Activated CD8-positive, alpha-beta memory T cell treated with anti-CD3 and anti-CD28 coated beads, Interleukin-2, amount 50 U/mL, for 24 hours (primary cell): ENCODE measurements around the gene CABP1.
"Not testable (repeated sequence)": the region's sequence is repeated elsewhere in the genome, so short reads cannot be mapped to it uniquely, and the experiment has no call there.

Experiments used
- DNase-seq: peaks from one replicate; pipeline ENCODE4 v3.0.0-alpha.2; 2020; ENCODE audit errors: extremely low read depth

CABP1 gene

DNA sequence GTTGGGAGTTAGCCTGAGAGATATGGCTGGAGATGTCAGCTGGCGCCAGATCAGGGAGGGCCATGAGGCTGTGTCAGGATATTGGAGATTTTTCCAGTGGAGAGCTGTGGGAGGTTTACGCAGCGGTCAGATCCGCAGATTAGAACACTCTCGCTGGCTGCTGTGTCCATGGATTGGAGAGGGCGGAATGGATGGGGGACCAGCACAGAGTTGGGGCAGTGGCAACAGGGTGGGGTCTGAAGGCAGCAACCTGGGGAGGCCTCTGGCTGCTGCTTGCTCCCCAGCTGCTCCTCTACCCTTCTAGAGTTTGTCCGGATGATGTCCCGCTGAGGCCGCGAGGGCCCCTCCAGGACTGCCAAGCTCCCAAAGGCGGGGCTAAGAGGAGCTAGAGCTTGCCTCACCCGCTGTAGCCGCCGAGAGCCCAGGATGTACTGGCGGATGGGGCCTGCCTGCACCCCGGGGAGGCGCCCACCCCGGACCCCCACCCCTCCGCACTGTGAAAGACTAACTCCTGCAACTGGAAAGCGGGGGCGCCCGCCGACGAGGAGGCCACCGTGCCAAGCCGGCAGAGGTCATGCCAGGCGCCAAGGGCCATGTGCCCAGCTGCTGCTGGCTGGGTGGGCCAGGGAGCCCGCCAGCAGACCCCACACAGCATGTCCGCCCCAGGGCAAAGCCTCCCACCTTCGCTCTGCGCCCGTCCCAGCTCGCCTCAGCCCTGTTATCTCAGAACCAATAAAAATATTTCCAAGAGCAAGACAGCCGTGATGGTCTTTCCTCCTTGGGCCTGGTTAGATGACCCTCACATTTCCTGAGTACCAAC is 26.4 kb downstream of the CABP1 start:
- no peak for DNase-seq

DNA sequence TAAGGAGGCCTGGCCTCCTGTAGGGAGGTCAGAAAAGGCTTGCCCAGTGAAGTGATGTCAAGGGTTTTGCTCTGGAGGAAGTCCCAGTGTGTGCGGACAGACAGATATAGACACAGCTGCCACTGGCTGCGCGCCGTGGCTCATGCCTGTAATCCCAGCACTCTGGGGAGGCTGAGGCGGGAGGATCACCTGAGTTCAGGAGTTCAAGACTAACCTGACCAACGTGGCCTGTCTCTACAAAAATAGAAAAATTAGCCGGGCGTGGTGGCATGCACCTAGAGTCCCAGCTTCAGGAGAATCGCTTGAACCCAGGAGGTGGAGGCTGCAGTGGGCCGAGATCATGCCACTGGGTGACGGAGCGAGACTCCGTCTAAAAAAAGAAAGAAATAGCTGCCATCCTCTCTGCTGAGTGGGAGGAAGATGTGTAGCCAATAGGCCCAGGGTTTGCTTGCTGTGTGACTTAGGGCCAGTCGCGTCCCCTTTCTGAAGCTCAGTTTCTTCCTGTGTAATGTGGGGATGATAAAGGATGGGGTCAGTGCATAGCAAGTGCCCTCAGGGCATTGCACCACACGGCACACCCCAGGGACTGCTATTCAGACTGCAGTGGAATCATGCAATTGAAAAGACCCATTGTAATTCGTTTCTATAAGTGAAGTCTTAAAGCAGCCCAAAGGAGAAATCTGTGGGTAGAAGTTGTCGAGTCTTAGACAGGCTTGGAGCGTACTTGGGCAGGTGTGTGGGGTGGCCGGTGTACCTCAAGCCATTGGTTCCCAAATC is 27.9 kb downstream of the CABP1 start:
- no peak for DNase-seq

DNA sequence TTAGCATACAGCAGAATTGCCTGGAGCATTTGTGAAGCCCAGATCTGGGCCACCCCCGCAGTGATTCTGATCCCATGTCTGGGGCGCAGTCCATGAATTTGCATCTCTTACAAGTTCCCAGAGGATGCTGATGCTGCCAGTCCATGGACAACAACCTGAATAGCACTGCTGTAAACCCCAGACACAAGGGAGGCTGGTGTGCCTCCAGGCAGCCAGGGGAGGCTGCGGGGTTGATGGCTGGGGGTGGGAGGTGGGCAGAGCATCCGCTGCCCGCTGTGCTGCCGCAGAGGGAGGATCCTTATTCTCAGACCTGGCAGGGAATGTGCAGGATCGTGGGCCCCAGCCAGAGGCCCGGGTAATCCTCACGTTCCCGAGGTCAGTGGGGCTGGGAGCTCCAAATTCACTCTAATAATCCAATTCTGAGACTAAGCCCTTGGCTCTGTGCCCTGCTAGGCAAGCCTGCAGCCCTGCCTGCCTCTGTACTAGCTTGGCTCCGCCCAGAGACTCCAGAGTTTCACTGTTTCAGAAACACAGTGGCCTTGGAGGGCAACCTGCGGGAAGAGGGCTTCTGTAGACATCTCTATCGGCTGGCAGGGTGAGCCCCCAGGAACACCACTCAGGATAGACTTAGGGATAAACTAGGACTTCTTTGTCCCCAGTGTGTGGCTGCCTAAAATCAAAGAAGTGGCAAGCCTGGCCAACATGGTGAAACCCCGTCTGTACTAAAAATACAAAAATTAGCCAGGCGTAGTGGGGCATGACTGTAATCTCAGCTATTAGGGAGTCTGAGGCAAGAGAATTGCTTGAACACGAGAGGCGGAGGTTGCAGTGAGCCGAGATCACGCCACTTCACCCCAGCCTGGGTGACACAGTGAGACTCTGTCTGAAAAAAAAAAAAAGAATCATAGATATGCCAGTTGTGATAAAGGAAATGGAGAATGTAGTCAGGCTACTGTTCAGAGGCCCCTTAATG is 28.7 kb downstream of the CABP1 start:
- no peak for DNase-seq

DNA sequence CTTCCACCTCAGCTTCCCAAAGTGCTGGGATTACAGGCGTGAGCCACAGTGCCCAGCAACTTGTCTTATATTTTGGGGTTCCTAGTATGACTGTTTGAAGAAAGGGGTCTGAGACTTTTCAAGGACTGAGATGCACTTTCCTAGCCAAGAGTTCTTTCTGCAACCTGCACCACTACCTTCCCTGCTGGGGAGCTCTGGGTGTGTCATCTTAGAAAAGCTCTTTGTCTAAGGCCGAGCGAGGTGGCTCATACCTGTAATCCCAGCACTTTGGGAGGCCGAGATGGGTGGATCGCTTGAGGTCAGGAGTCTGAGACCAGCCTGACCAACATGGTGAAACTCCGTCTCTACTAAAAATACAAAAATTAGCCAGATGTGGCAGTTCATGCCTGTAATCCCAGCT is 29.8 kb downstream of the CABP1 start:
- not testable (repeated sequence) for DNase-seq

DNA sequence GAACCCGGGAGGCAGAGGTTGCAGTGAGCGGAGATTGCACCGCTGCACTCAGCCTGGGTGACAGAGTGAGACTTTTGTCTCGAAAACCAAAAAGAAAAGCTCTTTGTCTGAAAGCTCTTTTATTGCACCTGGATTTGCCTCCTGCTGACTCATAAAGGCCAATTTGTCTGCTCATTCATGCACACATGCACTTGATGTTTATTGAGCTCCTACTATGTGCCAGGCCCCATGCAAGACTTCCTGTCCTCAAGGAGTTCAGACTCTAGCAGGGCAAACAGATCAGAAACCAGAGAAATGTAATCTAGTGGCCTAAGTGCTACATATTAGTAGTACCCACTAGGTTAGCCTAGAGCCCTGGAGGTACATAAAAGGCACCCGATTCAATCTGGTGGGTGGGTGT is 30.2 kb downstream of the CABP1 start:
- DNase-seq: no peak

- no peak for DNase-seq
Observed at GRCh38 chr12:120674097-120674636, 33.7 kb downstream of the CABP1 start.

GRCh38 chr12:120677765-120678473 is 37.5 kb downstream of the CABP1 start:
- DNase-seq: no peak

DNA sequence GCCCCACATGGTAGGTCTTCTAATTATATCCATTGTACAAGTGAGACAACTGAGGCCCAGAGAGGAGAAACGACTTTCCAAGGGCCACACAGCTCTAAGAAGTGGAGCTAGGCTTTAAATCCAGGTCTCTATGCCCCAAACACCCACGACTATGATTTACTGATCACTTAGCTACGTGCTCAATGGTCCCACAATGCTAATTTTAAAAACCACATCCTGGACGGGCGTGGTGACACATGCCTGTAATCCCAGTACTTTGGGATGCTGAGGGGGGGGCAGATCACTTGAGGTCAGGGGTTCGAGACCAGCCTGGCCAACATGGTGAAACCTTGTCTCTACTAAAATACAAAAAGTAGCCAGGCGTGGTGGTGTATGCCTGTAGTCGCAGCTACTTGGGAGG is 38.1 kb downstream of the CABP1 start:
- DNase-seq: no peak

GRCh38 chr12:120680165-120680738 is 39.8 kb downstream of the CABP1 start:
- no peak for DNase-seq

DNA sequence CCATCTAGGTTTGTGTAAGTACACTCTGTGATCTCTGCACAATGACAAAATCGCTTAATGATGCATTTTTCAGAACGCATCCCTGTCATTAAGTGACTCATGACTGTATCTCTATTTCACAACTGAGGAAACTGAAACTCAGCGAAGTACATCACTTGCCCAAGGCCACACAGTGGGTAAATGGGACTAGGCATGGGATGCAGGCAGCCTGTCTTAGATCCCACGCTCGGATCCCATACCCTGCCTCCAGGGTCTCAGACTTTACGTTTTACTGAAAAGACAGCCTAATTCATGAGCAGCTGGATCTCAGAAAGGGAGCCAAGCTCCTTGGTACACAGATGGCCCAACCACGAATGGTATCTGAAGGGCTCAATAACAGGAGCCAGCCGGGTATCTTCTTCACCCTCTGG is 44.1 kb downstream of the CABP1 start:
- DNase-seq: no peak

DNA sequence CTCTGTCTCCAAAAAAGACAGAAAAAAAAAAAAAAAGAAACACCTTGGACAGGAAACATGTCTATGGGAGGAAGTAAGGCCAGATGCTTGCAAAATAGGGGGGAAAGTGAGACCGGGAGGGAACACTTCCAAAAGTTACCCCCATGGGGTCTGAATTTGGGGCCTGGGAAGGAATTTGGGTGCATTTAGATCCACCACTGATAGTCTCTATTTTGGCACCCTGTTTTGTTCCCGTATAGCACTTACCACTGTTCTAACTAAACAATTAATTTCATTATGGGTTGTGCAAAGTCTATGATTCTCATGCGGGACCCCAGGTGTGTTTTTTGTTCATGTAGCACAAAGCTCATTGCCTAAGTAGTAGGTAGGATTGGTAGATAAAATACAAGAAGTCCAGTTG is 45.1 kb downstream of the CABP1 start:
- DNase-seq: no peak

DNA sequence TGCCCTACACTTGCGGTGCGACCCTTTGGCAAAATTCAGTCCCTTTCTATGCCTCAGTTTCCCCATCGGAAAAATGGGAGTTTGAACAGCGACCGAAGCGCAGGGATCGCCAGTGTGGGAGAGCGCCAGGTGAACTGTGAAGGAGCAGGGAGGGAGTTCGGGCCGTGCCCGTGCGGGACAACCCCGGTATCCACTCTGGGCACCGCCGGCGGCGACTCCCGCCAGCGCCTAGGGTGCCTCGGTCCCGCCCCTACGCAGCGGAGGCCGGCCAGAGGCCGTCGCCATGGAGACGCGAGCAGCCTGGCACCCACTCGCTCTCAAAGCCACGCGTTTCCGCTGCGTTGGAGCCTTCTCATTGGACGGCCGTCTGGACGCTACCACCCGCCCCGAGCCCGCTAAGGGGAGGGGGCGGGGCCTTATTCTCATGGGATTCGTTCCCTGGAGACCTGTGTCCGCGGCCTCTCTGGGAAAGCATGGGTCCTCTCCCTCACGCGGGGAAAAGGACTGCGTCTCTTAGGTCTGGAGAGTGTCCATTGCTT is 45.8 kb downstream of the CABP1 start:
- peak; percentile 91 for DNase-seq

DNA sequence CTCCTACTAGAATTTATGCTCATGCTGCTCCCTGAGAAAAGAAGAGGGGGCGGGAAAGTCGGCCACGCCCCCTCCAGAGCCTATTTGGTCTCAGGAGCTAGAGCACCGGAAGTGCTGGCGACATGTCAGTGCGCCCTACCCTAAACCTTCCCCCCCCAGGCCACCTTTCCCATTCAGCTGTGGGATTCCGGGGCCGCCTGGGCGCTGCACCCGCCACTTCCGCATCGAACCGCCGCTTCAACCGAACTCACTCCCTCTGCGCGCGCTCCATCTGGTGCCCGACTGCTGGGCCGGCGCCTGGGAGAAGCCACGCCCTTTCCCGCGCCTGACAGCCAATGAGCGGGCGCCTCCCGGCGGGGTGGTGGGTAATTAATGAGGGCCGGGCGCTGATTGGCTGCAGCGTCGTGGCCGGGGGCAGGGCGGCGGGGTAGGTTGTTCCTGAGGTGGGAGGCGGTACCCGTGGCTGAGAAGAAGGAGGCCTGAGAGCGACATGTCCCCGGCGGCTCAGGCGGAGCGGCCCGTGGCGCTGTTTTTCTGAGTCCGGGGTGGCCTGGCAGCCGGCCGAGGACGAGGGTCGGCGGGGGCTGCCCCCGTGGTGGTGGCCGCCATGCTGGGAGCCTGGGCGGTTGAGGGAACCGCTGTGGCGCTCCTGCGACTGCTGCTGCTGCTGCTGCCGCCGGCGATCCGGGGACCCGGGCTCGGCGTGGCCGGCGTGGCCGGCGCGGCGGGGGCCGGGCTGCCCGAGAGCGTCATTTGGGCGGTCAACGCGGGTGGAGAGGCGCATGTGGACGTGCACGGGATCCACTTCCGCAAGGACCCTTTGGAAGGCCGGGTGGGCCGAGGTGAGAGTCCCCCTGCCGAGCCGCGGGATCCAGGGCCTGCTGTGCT is 46.5 kb downstream of the CABP1 start, which contains the start of gene MLEC:
TSS of gene MLEC (plus strand) at position 460 of the 888 bp plus-strand sequence. CDS start at position 608, 148 bp downstream.
- peak; percentile 96 for DNase-seq

- DNase-seq: no peak
Observed at GRCh38 chr12:120687578-120688289, 47.3 kb downstream of the CABP1 start.

DNA sequence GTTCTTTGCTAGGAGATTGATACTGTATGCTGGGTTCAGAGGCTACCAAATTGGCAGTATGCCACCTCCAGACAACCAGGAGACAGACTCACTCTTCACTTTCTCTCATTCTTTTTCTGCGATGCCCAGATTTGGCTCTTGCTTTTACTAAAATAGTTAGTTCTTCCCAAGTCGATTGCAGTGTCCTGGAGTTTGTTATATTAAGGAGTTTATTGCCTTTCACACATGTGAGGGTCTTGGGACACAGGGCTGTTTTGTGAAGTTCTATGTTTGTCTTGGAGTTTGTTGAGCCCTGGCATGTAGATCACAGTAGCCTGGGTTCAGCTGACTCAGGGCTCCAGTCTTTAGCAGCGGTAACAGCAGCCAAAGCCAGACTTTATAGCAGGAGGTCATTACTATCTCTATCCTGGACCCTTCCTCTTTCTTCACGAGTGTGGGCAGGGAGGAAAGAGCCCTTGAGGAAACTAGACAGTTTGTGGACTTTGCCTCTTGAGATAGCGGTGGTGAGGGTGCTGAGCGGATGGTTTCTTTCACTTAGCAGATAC is 48.2 kb downstream of the CABP1 start:
- no peak for DNase-seq

DNA sequence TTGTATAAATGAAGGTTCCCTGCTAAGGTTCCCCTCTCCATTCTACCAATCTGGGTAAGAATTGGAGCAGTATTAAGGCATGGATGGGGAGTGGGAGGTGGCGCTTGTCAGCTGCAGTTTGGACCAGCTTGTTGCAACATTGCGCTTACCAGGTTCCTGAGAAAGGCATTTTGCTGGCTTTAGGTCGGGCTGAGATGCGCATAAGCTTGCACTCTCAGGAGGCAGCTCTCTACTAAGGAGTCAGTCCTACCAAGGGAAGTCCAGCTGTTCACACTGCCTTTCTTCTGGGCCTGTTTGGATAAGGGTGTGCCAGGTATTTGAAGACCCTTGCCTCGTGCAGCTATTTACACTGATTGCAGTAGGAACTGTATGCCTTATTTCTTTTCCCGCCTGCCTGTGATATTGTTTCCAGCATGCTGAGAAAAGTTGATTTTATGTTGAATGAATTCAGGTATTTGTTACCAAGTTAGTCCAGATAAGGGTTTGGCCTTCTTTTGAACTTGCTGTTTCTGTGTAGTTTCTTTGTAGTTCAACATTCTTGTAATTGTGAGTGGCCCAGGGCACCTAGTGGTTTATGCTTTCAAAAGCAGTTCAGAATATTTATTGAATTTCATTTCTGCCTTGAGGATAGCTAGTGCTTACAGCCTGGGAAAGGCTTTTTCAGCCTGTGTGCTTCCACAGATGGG is 49.1 kb downstream of the CABP1 start:
- no peak for DNase-seq

- DNase-seq: no peak
Observed at GRCh38 chr12:120690083-120690450, 49.6 kb downstream of the CABP1 start.

- DNase-seq: no peak
Observed at GRCh38 chr12:120690978-120691377, 50.6 kb downstream of the CABP1 start.
